Ovary (tissue), 9 donors: ENCODE measurements around the gene PRKAB1. TPM values are rescaled to one million over a fixed set of nuclear protein-coding genes. Genes with fewer than 3 reads are reported as not detected.

Experiments
- DNase-seq, 5 donors: peaks; one replicate each; pipeline ENCODE4 v3.0.0-alpha.2; 2019 to 2020
- H3K27ac ChIP-seq, 2 donors: fragments of 200-600 bp; one replicate each; pipeline versions ENCODE4 v1.5.1 to v1.8.0; 2019 to 2022
- H3K27me3 ChIP-seq: fragments of 200-600 bp; one replicate; pipeline ENCODE4 v1.8.0; 2022
- H3K36me3 ChIP-seq: fragments of 200-600 bp; sonication (generic); one replicate; pipeline ENCODE4 v1.5.1; 2019
- H3K4me1 ChIP-seq: one replicate; pipeline ENCODE4 v1.8.1; 2013; ENCODE audit warnings: mild to moderate bottlenecking, moderate library complexity; ENCODE audit not compliant: insufficient read depth
- H3K4me3 ChIP-seq: fragments of 200-600 bp; sonication (generic); one replicate; pipeline ENCODE4 v1.5.1; 2017
- H3K9me3 ChIP-seq, 2 donors: fragments of 200-600 bp in 1 of 2; sonication (generic) in 1 of 2; one replicate each; pipeline versions ENCODE4 v1.5.1 to v1.8.1; 2013 to 2019; ENCODE audit warnings: mild to moderate bottlenecking in 1 of 2, moderate library complexity in 1 of 2
- EP300 ChIP-seq: sonication (generic); formaldehyde crosslinking; IDR thresholded peaks from one replicate; pipeline ENCODE4 v1.6.1; 2017; ENCODE audit warnings: antibody characterized with exemption
- POLR2A ChIP-seq: fragments of 450-650 bp; IDR thresholded peaks from one replicate; pipeline ENCODE4 v1.6.1; 2017; ENCODE audit warnings: antibody characterized with exemption, mild to moderate bottlenecking, moderate library complexity
- WGBS, 3 donors: extraction: QIAGEN DNeasy Blood & Tissue Kit in 1 of 3; methylation state at CpG; one replicate each; pipeline versions ENCODE4 v1.1.5 to v1.1.7; 2013 to 2017; 5-methylcytosine and 5-hydroxymethylcytosine counted together
- intact Hi-C, 4 donors: fragments of 100-400 bp; cut with DNase I; formaldehyde crosslinking; loops; one replicate each; pipeline versions ENCODE4 v1.11.0 to v1.15.1; 2022 to 2023
- polyA plus RNA-seq, 2 donors: library from polyadenylated mRNA; stranded (reverse); fragments of 200-250 nt in 1 of 2; fragments of 350-450 nt in 1 of 2; fragmentation: Illumina TruSeq in 1 of 2; extraction: RNeasy Lipid Tissue Mini Kit (QIAGEN cat#74804) in 1 of 2; gene quantifications; one replicate each; pipeline ENCODE4 v1.2.3, GENCODE V29; 2013 to 2014
- total RNA-seq, 7 donors: library from RNA; depleted of rRNA in 2 of 7; stranded (reverse); fragments of >200 nt in 2 of 7; fragmentation: NEBNext Ultra II Directional in 3 of 7; extraction: Animal tissue kit (Norgen Biotek cat#: 25700) in 3 of 7; gene quantifications; one replicate each; pipeline versions ENCODE4 v1.1.0 to v1.2.4, GENCODE V29; 2016 to 2023
- TF ChIP-seq, protein P1 (sequence below), 3 donors: fragments of 450-650 bp in 2 of 3; fragments of 200-600 bp in 1 of 3; IDR thresholded peaks; one replicate each; pipeline versions ENCODE4 v1.5.1 to v1.8.0; 2016 to 2022; ENCODE audit warnings: antibody characterized with exemption in 3 of 3, mild to moderate bottlenecking in 1 of 3
- donor health status: DM: no; HTN: no; CAD: no; lungs with moderate emphysema.
- donor health status: DM: no; HTN: no; CAD: no.
- donor health status: Bipolar disorder and iron deficiency.
- donor health status: DM: yes; HTN: yes; CAD: no.
- donor health status: DM: no; HTN: no; CAD: no.
- donor health status: DM: yes; HTN: yes; CAD: no.

PRKAB1 gene
- total and polyA plus RNA-seq, 9 donors, result 12.5 to 37.1 (median 24.8) TPM

DNA sequence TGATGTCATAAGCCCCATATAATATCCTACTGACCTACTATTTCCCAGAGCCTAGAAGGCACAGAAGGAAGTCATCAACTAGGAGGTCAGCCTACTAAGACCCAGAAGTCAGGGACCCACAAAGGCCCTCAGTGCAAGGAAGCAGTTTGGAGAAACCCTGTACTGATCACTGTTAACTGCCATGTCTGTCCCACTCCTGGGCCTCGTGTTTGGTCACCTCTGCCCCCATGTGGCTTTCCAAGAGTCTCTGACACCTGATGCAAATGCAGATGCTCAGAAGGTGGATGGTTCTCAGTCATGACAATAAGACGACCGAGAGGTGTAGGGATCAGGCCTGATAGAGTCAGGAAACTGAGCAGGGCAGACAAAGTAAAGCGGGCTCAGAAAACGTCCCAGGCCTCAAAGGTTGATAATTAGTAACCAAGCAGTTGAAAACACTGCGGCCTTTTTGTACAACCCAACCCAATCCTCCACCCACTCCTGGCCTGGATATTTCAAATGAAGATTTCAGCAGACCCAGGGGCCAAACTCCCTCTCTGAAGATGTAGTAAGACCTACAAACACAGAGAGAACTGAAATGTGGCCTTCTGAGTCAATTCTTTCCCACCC lies 23.4 kb downstream of the PRKAB1 start:
- H3K27me3 ChIP-seq, result no peaks in the 10 kb centered on the region
- no peaks in the 10 kb centered on the region for H3K9me3 ChIP-seq
- intact Hi-C loops, result no loop called here
- no peak for DNase-seq
- no peaks in the 10 kb centered on the region for H3K36me3 ChIP-seq
- no peak overlapping the region for H3K4me3 ChIP-seq
- WGBS, 3 donors, result 88 to 92% (median 89%) methylated on average over 6 of the region's 6 CpGs
- peaks cover 4% of the 10 kb centered on the region for H3K4me1 ChIP-seq
- H3K27ac ChIP-seq, result no peak overlapping the region
- TF ChIP-seq POLR2A (no peak), EP300 (no peak)

DNA sequence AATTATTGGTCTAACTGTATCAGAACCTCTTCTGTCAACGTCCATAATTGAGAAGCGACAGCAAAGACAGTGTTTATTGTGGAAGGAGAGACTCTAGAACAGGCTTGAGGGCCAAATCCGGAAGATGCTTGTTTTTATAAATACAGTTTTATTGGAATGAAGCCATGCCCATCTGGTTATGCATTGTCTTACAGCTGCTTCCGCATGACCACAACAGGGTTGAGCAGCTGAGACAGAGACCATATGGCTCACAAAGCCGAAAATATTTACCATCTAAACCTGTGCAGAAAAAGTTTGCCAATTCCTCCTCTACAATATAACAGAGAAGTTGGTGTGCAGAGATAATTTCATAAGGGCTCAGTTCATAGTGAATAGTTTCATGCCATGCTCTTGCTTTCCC lies 24.5 kb downstream of the PRKAB1 start:
- TF ChIP-seq EP300 (no peak), POLR2A (no peak)
- TF ChIP-seq, protein P1, sequence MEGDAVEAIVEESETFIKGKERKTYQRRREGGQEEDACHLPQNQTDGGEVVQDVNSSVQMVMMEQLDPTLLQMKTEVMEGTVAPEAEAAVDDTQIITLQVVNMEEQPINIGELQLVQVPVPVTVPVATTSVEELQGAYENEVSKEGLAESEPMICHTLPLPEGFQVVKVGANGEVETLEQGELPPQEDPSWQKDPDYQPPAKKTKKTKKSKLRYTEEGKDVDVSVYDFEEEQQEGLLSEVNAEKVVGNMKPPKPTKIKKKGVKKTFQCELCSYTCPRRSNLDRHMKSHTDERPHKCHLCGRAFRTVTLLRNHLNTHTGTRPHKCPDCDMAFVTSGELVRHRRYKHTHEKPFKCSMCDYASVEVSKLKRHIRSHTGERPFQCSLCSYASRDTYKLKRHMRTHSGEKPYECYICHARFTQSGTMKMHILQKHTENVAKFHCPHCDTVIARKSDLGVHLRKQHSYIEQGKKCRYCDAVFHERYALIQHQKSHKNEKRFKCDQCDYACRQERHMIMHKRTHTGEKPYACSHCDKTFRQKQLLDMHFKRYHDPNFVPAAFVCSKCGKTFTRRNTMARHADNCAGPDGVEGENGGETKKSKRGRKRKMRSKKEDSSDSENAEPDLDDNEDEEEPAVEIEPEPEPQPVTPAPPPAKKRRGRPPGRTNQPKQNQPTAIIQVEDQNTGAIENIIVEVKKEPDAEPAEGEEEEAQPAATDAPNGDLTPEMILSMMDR (IDR thresholded peaks at IDR 0.05), result no peak
- Histone ChIP-seq H3K27ac (no peak overlapping the region), H3K27me3 (no peaks in the 10 kb centered on the region), H3K4me3 (no peak overlapping the region), H3K9me3 (no peaks in the 10 kb centered on the region), H3K36me3 (no peaks in the 10 kb centered on the region), H3K4me1 (peaks cover 4% of the 10 kb centered on the region)
- no peak for DNase-seq
- 19 to 35% (median 32%) methylated on average over 5 of the region's 5 CpGs for WGBS, 3 donors
- intact Hi-C loops, result no loop called here

DNA sequence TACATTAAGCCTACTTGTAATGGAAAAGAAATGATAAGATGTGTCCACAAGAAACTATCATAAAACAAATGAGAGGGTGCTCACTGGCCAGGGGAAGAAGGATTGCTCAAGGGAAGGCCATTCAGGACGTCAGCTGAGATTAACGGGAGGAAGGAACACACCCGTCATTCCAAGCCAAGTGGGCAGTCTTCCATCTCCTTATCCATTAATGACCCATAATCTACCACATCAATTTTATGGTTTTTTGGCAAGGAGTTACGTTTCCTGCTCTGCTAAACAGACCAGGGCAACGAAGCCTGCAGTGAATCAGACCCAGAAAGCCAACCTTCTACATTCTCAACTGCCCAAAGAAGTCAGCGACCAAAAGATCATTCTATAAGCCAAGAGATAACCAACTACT lies 25.1 kb downstream of the PRKAB1 start:
- peak in 2 of 5 donors; percentile 31 to 36 for DNase-seq
- 8 to 14% (median 12%) methylated on average over 6 of the region's 6 CpGs for WGBS, 3 donors
- Histone ChIP-seq H3K27me3 (no peaks in the 10 kb centered on the region), H3K9me3 (no peaks in the 10 kb centered on the region), H3K4me1 (peaks cover 4% of the 10 kb centered on the region), H3K36me3 (no peaks in the 10 kb centered on the region), H3K27ac (no peak overlapping the region), H3K4me3 (no peak overlapping the region)
- intact Hi-C loops, result no loop called here
- no peak for TF ChIP-seq EP300
- TF ChIP-seq, protein P1 (IDR thresholded peaks at IDR 0.05), result no peak
- no peak for TF ChIP-seq POLR2A

DNA sequence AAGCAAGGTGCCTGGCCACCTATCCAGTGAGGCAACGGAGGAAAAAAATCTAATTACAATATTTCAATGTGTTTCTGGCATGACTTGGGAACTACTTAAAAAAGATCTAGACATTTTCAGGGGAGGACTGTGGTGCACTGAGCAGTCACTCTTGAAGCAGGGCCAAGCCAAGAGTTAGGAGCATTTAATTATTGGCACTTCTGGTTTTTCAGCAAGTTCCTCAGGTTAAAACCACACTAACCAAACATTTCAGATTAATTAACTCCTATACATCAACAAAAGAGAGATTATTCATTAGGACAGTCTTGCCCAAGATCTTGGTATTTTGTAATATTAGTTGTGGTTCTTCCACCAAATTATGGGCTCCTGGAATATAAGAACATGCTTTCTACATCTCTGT lies 25.6 kb downstream of the PRKAB1 start:
- DNase-seq, result no peak

DNA sequence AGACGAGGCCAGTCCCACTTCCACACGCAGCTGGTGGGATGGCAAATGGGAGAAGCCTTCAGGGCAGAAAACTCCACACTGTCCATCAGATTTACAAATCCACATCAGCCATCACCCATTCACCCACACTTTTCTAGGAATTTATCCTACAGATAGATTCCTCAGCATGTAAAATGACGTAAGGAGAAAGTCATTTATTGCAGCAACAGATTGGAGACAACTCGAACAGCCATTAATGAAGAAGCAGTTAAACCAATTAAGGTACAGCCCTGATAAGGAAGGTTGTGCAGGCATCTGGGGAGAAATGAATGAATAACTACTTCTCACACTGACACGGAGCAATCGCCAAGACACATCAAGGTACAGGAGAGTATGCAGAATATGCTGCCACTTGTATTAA lies 26.2 kb downstream of the PRKAB1 start:
- Histone ChIP-seq H3K36me3 (no peaks in the 10 kb centered on the region), H3K9me3 (no peaks in the 10 kb centered on the region), H3K27ac (no peak overlapping the region), H3K27me3 (no peaks in the 10 kb centered on the region), H3K4me1 (peaks cover 4% of the 10 kb centered on the region), H3K4me3 (no peak overlapping the region)
- TF ChIP-seq POLR2A, result no peak
- no peak for TF ChIP-seq EP300
- TF ChIP-seq, protein P1 (IDR thresholded peaks at IDR 0.05), result no peak
- no peak for DNase-seq
- 92 to 93% (median 93%) methylated on average over 6 of the region's 6 CpGs for WGBS, 3 donors
- intact Hi-C loops, result no loop called here

More for the DNA sequence above, 25.6 kb downstream of the PRKAB1 start:
- intact Hi-C loops, result no loop called here
- Histone ChIP-seq H3K4me3 (no peak overlapping the region), H3K4me1 (peaks cover 4% of the 10 kb centered on the region), H3K36me3 (no peaks in the 10 kb centered on the region), H3K27ac (no peak overlapping the region), H3K27me3 (no peaks in the 10 kb centered on the region), H3K9me3 (no peaks in the 10 kb centered on the region)
- no peak for TF ChIP-seq EP300
- 59 to 73% (median 65%) methylated on average over 1 of the region's 1 CpG for WGBS, 3 donors
